Colon (tissue), 2 donors: ENCODE measurements around the gene DOCK1.

Source experiments
- FAIRE-seq: peaks from 2 replicates; lab custom pipeline; 2012; peaks lifted over from hg19 to GRCh38; lab: Jason Lieb, UNC
- donor health status: control.
- donor health status: control.

The DOCK1 gene

GRCh38 chr10:126955396-126955795 lies 50.2 kb downstream of the DOCK1 start:
- FAIRE-seq, result no peak

- FAIRE-seq, result no peak
These were observed 50.9 kb downstream of the DOCK1 start for GRCh38 chr10:126955934-126956711.

GRCh38 chr10:126956712-126957108 lies 51.5 kb downstream of the DOCK1 start:
- FAIRE-seq, result no peak

DNA sequence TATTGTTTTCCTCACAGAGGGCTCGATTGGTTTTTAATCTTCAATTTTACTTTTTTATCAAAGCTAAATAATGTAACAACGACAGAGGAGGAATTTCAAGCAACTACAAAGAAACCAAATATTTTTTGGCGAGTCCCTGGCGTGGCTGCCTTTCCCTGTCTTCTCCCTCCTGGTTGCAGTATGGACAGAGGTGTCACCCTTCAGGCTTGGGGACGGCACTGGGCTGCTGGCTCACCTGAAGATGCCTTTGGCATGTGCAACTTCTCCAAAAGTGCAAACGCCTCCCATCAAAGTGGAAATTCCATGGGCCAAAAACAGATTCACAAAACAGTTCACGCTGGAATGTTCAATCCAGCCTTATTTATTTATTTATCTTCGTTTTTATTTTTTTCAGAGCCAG lies 51.9 kb downstream of the DOCK1 start:
- no peak for FAIRE-seq

GRCh38 chr10:126959431-126959830 lies 54.2 kb downstream of the DOCK1 start:
- no peak for FAIRE-seq

DNA sequence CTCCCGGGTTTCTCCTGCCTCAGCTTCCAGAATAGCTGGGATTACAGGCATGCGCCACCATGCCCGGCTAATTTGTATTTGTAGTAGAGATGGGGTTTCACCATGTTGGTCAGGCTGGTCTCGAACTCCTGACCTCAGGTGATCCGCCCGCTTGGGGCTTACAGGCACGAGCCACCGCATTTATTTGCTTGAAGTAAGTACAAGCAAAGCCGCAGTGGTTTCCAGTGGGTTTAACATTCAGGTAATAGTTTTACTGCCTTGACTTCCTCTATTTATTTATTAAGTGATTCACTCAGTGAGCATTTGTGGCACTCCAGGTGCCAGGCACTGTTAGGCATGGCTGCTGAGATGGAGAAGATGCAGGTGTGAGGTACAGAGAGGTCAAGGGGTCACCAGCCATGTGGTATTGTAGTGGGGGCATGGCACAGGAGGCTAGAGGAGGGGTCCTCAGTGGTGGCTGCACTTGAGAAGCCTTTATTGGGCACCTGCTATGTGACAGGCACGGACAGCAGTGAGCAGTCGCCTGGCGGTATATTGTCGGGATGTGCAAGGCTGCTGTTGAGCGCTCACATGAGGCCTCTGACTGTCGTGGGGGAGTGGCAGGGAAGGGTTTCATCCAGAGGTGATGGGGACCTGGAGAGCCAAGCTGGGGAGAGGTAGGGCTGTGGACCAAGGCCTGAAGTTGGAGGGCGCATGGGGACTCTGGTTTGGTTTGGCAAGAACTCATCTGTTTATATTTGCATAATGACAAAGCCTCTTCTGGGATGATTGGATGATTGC lies 54.9 kb downstream of the DOCK1 start:
- no peak for FAIRE-seq

DNA sequence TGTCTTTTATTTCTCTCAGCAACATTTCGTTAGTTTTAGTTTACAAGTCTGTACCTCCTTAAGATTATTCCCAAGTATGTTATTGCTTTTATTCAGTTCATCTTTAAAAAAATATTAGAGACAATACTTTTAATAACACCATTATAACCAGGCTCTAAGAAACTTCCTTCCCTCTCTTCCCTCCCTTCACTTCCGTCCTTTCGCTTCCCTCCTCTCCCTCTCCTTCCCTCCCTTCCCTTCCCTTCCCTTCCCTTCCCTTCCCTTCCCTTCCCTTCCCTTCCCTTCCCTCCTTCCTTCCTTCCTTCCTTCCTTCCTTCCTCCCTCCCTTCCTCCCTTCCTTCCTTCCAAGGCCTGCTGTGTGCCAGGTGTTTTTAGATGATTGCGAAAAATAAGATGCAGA lies 58.1 kb downstream of the DOCK1 start:
- FAIRE-seq, result no peak

GRCh38 chr10:126964190-126964589 lies 59.0 kb downstream of the DOCK1 start:
- FAIRE-seq, result no peak

DNA sequence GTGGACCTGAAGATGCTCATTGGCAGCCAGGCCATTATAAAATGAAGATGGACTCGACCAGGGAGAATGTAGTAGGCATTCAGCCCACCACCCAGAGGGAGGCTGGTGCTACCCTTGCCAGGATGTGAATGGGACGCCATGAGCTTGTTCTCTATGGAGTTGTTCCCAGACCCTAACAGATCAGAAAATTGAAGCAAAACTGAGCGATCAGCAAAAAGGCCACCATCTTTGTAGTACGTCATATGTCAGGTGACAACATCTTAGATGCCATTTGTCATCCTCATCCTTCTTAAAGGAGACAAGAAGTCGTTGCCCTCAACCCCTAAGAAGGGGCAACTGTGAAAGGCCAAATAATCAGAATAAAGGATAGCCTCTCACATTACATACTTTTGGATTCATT lies 61.7 kb downstream of the DOCK1 start:
- no peak for FAIRE-seq

DNA sequence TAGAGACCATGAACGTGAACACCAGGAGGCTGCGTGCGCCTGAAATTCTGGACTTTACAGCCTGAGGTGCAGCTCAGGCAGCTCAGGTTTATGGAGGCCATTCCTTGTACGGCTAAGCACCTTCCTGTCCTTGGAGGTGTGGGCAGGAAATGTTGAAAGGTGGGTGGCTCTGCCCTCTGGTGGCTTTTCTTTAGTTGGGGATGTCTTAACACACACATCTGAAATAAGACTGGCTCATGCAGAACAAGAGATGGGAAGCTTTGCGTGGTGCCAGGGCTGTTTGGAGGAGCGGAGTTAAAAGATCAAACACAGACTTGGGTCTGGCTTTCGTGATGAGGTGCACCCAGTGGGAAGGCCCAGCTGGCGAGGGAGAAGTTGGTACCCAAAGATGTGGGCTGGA lies 64.1 kb downstream of the DOCK1 start:
- FAIRE-seq, result no peak

DNA sequence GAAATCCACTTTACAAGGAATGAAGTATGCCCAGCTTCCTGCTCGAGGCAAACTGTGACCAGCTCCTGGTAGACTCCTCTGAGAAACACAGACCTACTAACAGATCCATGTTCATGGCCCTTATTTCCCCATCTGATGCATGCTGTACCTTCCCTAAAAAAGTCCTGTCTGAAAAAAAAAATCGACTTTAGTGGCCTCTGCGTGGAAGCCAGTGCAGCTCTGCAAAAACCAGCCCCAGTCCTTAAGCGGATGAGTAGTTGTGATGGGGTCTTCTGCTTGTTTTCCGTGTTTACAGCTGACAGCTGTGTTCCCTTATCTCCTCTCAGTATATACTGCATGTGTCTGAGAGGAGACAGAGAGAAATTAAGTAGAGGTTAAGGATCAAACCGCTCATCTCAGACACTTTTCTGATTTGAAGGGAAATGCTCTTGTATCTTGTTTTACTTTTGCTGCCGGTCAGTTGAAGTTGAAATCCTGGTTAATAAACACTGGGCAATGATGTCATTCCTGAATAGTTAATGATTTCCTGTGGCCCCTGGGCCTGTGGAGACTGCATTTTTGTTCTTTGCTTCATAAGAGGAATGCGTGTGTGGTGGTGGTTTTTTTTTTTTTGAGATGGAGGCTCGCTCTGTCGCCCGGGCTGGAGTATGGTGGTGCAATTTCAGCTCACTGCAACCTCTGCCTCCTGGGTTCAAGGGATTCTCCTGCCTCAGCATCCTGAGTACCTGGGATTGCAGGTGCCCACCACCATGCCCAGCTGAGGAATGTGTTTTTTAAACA lies 67.6 kb downstream of the DOCK1 start:
- no peak for FAIRE-seq

DNA sequence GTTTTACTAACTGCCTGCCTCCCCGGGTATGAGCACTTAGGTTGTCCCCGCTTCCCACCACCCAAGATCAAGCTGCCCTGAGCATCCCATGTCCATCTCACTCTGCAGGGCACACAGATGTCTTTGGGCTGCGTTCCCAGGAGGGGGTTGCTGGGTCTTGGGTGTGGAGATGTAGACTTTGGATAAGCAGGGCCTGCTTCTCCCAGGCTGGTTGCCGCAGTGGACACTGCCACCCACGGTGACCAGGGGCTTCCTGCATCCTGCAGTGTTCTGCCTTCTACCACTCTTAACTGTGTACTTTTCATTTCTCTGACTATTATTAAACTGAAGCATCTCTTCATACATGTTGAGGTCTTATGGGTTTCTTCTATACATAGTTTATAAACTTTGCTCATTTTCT lies 70.0 kb downstream of the DOCK1 start:
- FAIRE-seq, result no peak

DNA sequence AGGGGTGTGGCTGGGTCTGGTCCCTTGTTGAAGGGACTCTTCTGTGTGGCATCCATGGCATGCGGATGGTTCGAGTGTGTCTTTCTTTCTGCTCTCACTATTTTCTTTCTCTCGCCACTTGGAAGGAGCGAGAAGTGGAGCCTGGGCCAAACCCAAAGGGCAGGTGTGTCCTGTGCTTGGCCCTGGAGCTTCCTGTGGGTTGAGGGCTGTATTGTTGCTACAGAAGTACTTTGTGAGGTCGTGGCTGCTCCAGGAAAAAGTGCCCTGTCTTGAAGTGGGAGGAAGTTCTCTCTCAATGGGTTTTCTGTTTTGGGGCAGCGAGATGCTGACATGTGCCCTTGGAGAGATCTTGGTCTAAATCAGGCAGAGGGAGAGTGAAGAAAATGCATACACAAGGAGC lies 72.0 kb downstream of the DOCK1 start:
- FAIRE-seq, result no peak

GRCh38 chr10:126979311-126979710 lies 74.1 kb downstream of the DOCK1 start:
- no peak for FAIRE-seq

GRCh38 chr10:126993208-126993607 lies 88.0 kb downstream of the DOCK1 start:
- FAIRE-seq, result no peak

DNA sequence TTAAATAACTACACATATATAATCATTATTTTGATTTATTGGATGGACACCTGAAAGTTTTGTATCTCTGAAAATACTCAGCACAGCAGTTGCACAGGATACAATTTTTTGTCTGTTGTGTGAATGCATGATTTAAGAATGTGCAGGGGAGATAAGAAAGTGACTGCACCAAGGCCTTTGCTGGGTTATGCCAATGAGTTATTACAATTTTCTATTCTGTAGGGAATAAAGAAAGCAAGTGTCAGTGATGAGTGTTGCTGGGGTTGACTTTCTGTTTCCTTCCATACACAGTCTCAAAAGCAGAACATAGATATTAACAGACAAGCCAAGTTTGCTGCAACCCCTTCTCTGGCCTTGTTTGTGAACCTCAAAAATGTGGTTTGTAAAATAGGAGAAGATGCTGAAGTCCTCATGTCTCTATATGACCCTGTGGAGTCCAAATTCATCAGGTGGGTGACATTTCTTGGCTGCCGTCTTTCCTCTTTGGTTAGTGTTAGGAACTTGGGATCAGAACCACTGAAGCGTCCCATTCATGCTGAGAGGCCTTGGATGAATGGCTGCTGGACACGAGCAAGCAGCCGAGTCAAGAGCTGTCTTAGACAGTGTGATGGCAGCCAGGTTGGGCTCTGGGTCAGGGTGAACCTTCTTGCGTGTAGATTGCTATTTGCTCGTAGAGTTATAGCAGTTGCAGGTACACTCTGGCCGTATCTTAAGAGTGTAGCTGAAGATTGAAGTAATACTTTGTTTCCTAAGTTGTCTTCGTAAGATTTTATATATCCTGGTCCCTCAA lies 92.8 kb downstream of the DOCK1 start:
- no peak for FAIRE-seq

GRCh38 chr10:127000598-127000997 lies 95.4 kb downstream of the DOCK1 start:
- FAIRE-seq, result no peak

DNA sequence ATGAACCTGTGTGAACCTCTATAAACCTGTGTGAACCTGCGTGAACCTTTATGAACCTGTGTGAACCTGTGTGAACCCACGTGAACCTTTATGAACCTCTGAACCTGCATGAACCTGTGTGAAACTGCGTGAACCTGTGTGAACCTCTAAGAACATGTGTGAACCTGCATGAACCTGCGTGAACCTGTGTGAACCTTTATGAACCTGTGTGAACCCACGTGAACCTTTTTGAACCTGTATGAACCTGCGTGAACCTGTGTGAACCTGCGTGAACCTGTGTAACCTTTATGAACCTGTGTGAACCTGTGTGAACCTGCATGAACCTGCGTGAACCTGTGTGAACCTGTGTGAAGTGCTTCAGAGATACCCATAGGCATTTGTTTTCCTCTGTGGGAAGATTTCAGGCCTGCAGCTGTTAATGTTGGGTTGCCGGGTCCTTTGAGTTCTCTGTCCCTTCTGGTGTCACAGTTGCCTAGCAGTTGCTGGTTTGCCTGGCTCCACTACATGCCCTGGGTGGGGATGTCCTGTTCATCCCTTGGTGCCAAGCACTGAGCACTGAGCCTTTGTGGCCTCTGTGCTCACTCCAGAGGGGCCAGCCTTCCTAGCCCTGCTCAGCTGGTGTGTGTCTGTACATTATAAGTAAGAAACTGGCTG lies 97.9 kb downstream of the DOCK1 start:
- no peak for FAIRE-seq

DNA sequence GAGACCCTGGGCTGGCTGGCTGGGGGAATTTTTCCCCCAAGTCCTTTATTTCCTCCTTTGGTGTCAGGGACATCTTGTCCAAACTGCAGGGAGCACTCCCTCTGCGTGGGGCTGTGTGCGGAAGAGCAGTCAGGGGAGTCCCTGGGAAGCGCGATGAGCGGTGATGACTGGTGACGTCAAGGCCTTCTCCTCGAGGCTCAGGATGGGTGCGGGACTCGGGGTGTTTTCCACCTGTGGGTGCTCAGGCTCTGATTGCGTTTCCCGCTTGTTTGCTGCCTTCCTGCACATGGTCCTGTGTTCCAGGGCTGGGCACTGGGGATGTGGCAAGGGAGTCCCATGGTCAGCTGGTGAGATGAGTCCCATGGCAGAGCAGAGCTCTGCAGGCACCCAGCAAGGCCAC lies 101.2 kb downstream of the DOCK1 start:
- FAIRE-seq, result no peak

DNA sequence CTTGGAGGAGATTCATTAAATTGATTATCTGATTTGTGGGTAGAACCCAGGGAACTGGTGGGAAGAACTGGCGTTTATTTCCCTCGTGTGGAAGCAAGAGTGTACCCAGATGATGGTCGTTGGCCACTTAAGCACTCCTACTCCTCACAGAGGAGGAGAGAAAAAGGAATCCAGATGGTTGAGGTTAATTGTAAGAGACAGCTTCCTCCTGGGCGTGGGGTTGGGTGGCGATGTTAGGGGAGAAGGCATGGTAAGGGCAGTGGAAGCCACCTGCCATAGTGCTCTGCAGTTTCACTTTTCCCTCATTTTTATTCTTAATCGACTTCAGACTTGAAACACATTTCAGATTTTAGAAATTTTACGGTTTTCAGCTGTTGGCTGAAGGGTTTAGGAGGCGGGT lies 104.1 kb downstream of the DOCK1 start:
- FAIRE-seq, result no peak

GRCh38 chr10:127011174-127011573 lies 105.9 kb downstream of the DOCK1 start:
- FAIRE-seq, result no peak
